OCI-LY7 (cell line): Measurements from ENCODE around the gene SYNE3. TPM values are rescaled to one million over a fixed set of nuclear protein-coding genes. Genes with fewer than 3 reads are reported as not detected.

Experiments used
- BruUV-seq: library from RNA; stranded (reverse); fragments of 400-500 nt; replicated peaks from 2 replicates; lab custom pipeline; 2021; lab: Mats Ljungman, UMichigan
- CTCF ChIA-PET: fragments of 300-600 bp; sonication (Branson Sonifier 250); formaldehyde crosslinking; loops from one replicate; lab custom pipeline; 2022; ENCODE audit warnings: antibody characterized with exemption; ENCODE audit not compliant: unreplicated experiment; lab: Charles Lee
- POLR2A ChIA-PET: fragments of 300-600 bp; sonication (Branson Sonifier 250); formaldehyde crosslinking; loops from one replicate; lab custom pipeline; 2022; ENCODE audit warnings: antibody characterized with exemption; lab: Charles Lee
- DNase-seq: peaks from one replicate; pipeline ENCODE4 v3.0.0-alpha.2; 2015; ENCODE audit warnings: low spot score
- H2AFZ ChIP-seq: fragments of 200-600 bp; sonication (generic), shearing (Covaris generic); 2 replicates; pipeline ENCODE4 v1.6.1; 2014; ENCODE audit warnings: mild to moderate bottlenecking, antibody characterized with exemption, low read length, moderate library complexity
- H3K27ac ChIP-seq: fragments of 200-600 bp; sonication (generic); 2 replicates; pipeline ENCODE4 v1.5.1; 2014; ENCODE audit warnings: mixed run types, low read depth, mild to moderate bottlenecking, moderate library complexity, low read length, inconsistent platforms; ENCODE audit not compliant: poor library complexity, severe bottlenecking
- H3K36me3 ChIP-seq: fragments of 200-600 bp; sonication (generic); 2 replicates; pipeline ENCODE4 v1.6.1; 2014; ENCODE audit warnings: mild to moderate bottlenecking, antibody characterized with exemption, low read length, moderate library complexity, mixed read lengths; ENCODE audit not compliant: insufficient read depth
- H3K4me1 ChIP-seq: fragments of 200-600 bp; sonication (generic); 2 replicates; pipeline ENCODE4 v1.5.1; 2014; ENCODE audit warnings: mild to moderate bottlenecking, low read length; ENCODE audit not compliant: insufficient read depth, poor library complexity, severe bottlenecking
- H3K4me2 ChIP-seq: fragments of 200-600 bp; sonication (generic); 2 replicates; pipeline ENCODE4 v1.6.1; 2014; ENCODE audit warnings: mild to moderate bottlenecking, low read length
- H3K4me3 ChIP-seq: fragments of 200-600 bp; sonication (generic); 2 replicates; pipeline ENCODE4 v1.5.1; 2014; ENCODE audit warnings: mild to moderate bottlenecking, low read depth, low read length; ENCODE audit not compliant: poor library complexity, severe bottlenecking
- H3K79me2 ChIP-seq: fragments of 200-600 bp; sonication (generic); 2 replicates; pipeline ENCODE4 v1.6.1; 2016; ENCODE audit warnings: low read depth, mild to moderate bottlenecking, low read length, moderate library complexity, mixed read lengths; ENCODE audit not compliant: insufficient read depth
- H3K9me2 ChIP-seq: fragments of 200-600 bp; sonication (generic); 2 replicates; pipeline ENCODE4 v1.6.1; 2016; ENCODE audit warnings: mild to moderate bottlenecking, low read length, mixed read lengths; ENCODE audit not compliant: insufficient read depth
- H3K9me3 ChIP-seq: fragments of 200-600 bp; sonication (generic); 2 replicates; pipeline ENCODE4 v1.6.1; 2014; ENCODE audit warnings: mild to moderate bottlenecking, mixed run types, low read length, mixed read lengths
- H4K20me1 ChIP-seq: fragments of 200-600 bp; sonication (generic); 2 replicates; pipeline ENCODE4 v1.6.1; 2014; ENCODE audit warnings: mild to moderate bottlenecking, antibody characterized with exemption, low read length, moderate library complexity, mixed read lengths; ENCODE audit not compliant: insufficient read depth
- EZH2phosphoT487 ChIP-seq: fragments of 200-600 bp; sonication (generic); IDR thresholded peaks from 2 replicates; pipeline ENCODE4 v1.6.1; 2018; ENCODE audit warnings: low read depth, borderline replicate concordance, mild to moderate bottlenecking, mixed run types, antibody characterized with exemption, low read length, moderate library complexity, mixed read lengths
- intact Hi-C: fragments of 100-400 bp; cut with micrococcal nuclease; formaldehyde crosslinking; loops from one replicate; pipeline ENCODE4 v1.10.0; 2022; ENCODE audit not compliant: unreplicated experiment
- total RNA-seq, 2 experiments: library from RNA; depleted of rRNA in 1 of 2; stranded (reverse); fragments of >200 nt in 1 of 2; shearing (Covaris generic) in 1 of 2; gene quantifications; 2 replicates each; pipeline ENCODE4 v1.2.3, GENCODE V29; 2014 to 2022
- TF ChIP-seq, protein P1 (sequence below): fragments of 200-600 bp; sonication (generic); conservative IDR thresholded peaks from 2 replicates; pipeline ENCODE4 v1.5.1; 2014; ENCODE audit warnings: mild to moderate bottlenecking, antibody characterized with exemption, low read length, moderate library complexity, mixed read lengths

SYNE3 gene
- total RNA-seq, 2 experiments from 2014 or later, result 0.60 to 4.1 TPM

DNA sequence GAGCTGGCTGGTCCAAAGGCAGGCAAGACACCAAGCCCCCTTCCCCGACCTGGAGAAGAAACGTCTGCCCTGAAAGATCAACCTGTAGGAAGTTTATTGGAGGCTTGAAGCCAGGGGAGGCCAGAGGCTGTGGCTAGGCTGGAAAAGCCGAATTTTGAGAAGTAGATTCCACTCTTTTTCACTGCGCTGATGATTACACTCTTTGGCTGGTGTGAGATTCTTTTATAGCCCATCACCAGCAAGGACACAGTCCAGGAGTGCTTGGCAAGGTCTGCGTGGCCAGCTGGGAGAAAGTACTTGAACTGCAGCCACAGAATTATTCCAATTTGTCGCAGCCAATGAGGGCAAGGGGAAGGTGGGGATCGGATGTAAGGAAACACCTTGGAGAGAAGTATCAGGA, 45.0 kb downstream of the SYNE3 start:
- BruUV-seq, result no TSS peak
- Histone ChIP-seq H2AFZ (no peak overlapping the region), H3K27ac (no peak overlapping the region), H3K79me2 (no peaks in the 10 kb centered on the region), H3K4me1 (peaks cover 25% of the 10 kb centered on the region), H3K4me3 (no peak overlapping the region), H3K36me3 (no peaks in the 10 kb centered on the region), H4K20me1 (no peaks in the 10 kb centered on the region), H3K4me2 (no peak overlapping the region), H3K9me3 (no peaks in the 10 kb centered on the region), H3K9me2 (no peaks in the 10 kb centered on the region)
- CTCF ChIA-PET, result no interaction called here
- TF ChIP-seq, protein P1, sequence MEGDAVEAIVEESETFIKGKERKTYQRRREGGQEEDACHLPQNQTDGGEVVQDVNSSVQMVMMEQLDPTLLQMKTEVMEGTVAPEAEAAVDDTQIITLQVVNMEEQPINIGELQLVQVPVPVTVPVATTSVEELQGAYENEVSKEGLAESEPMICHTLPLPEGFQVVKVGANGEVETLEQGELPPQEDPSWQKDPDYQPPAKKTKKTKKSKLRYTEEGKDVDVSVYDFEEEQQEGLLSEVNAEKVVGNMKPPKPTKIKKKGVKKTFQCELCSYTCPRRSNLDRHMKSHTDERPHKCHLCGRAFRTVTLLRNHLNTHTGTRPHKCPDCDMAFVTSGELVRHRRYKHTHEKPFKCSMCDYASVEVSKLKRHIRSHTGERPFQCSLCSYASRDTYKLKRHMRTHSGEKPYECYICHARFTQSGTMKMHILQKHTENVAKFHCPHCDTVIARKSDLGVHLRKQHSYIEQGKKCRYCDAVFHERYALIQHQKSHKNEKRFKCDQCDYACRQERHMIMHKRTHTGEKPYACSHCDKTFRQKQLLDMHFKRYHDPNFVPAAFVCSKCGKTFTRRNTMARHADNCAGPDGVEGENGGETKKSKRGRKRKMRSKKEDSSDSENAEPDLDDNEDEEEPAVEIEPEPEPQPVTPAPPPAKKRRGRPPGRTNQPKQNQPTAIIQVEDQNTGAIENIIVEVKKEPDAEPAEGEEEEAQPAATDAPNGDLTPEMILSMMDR, result no peak
- TF ChIP-seq EZH2phosphoT487, result no peak
- intact Hi-C loops, result no loop called here
- DNase-seq, result no peak
- POLR2A ChIA-PET, result interaction anchor here (0.7 to 1.4 kb wide), 2 partner anchors 7 to 194 kb away, joined by 3 to 5 read pairs; no protein-coding TSS in a partner anchor

DNA sequence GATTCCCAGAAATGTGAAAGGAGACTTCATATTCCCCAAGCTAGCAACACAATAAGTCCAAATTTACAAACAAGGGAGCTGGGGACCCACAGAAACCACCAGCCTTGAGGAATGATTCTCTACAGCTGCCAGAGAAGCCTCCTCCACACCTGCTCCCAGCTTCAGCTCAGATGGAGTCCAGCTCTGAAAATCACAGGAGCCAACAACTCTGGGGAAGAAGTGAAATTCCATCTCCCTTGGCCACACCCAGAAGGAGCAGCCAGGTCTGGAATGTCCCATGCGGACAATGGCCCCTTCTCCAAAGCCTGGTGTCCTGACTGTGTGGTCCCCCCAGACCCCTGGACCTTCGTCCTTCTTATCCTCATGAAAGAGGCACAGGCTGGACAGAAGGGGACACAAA, 45.4 kb downstream of the SYNE3 start:
- no peak for TF ChIP-seq EZH2phosphoT487
- TF ChIP-seq, protein P1, result no peak
- no peaks in the 10 kb centered on the region for H3K79me2 ChIP-seq
- H3K4me1 ChIP-seq, result peaks cover 29% of the 10 kb centered on the region
- no peak overlapping the region for H3K27ac ChIP-seq
- POLR2A ChIA-PET, result interaction anchor here (0.7 kb wide), 1 partner anchor 194 kb away, joined by 3 read pairs; no protein-coding TSS in a partner anchor
- H3K4me2 ChIP-seq, result no peak overlapping the region
- no peak for DNase-seq
- H3K9me2 ChIP-seq, result no peaks in the 10 kb centered on the region
- H3K36me3 ChIP-seq, result no peaks in the 10 kb centered on the region
- no TSS peak for BruUV-seq
- no peak overlapping the region for H2AFZ ChIP-seq
- H4K20me1 ChIP-seq, result no peaks in the 10 kb centered on the region
- H3K9me3 ChIP-seq, result no peaks in the 10 kb centered on the region
- H3K4me3 ChIP-seq, result no peak overlapping the region
- intact Hi-C loops, result no loop called here
- CTCF ChIA-PET, result no interaction called here

DNA sequence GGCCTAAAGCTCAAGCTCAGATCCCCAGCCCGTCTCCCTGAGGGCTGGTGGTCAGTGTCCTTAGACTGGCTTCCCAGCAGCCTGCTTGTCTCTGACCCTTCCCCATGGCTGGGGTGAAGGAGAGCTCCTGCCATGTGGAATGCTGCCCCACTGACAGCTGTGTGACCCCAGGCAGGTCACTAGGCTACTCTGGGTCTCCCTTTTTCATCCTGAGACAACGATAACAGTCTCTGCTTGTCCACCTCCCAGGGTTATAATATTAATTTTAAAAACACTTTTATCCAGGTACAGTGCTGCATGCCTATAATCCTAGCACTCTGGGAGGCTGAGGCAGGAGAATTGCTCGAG, 47.3 kb downstream of the SYNE3 start:
- no peaks in the 10 kb centered on the region for H4K20me1 ChIP-seq
- no peak overlapping the region for H3K4me2 ChIP-seq
- no peaks in the 10 kb centered on the region for H3K36me3 ChIP-seq
- H3K9me3 ChIP-seq, result no peaks in the 10 kb centered on the region
- no peak for DNase-seq
- H3K4me3 ChIP-seq, result no peak overlapping the region
- intact Hi-C loops, result loop anchor here (10.0 kb wide), 1 partner anchor 196 kb away; no protein-coding TSS in a partner anchor
- no TSS peak for BruUV-seq
- H3K27ac ChIP-seq, result no peak overlapping the region
- H3K9me2 ChIP-seq, result no peaks in the 10 kb centered on the region
- CTCF ChIA-PET, result interaction anchor here (1.0 to 1.3 kb wide), 2 partner anchors 16 to 17 kb away, joined by 3 to 4 read pairs; no protein-coding TSS in a partner anchor
- no peaks in the 10 kb centered on the region for H3K79me2 ChIP-seq
- POLR2A ChIA-PET, result interaction anchor here (0.6 to 1.3 kb wide), 2 partner anchors 58 to 1837 kb away, joined by 3 read pairs; no protein-coding TSS in a partner anchor
- H2AFZ ChIP-seq, result no peak overlapping the region
- H3K4me1 ChIP-seq, result peaks cover 44% of the 10 kb centered on the region
- TF ChIP-seq EZH2phosphoT487, result no peak
- TF ChIP-seq, protein P1, result no peak
